Liver (tissue), 9 donors: ENCODE data around the gene SLC52A1. TPM values are rescaled to one million over a fixed set of nuclear protein-coding genes. Genes with fewer than 3 reads are reported as not detected.

Experiments used
- DNase-seq: peaks from one replicate; pipeline ENCODE4 v3.0.0-alpha.2; 2017; ENCODE audit warnings: low spot score
- H3K27ac ChIP-seq, 2 donors: one replicate each; pipeline ENCODE4 v1.7.0; 2013; ENCODE audit warnings: inconsistent platforms in 2 of 2, low read length in 2 of 2, control low read depth in 1 of 2, low read depth in 1 of 2, mild to moderate bottlenecking in 1 of 2
- H3K27me3 ChIP-seq, 4 donors: one replicate each; pipeline versions ENCODE4 v1.6.1 to v1.7.0; 2013; ENCODE audit warnings: low read length in 3 of 4, inconsistent platforms in 1 of 4, mild to moderate bottlenecking in 1 of 4, moderate library complexity in 1 of 4; ENCODE audit not compliant: control insufficient read depth in 4 of 4, insufficient read depth in 4 of 4
- H3K36me3 ChIP-seq, 4 donors: one replicate each; pipeline versions ENCODE4 v1.6.1 to v1.7.0; 2013; ENCODE audit warnings: low read length in 3 of 4, mild to moderate bottlenecking in 3 of 4, low read depth in 1 of 4, moderate library complexity in 1 of 4; ENCODE audit not compliant: control insufficient read depth in 4 of 4, insufficient read depth in 3 of 4
- H3K4me1 ChIP-seq, 4 donors: one replicate each; pipeline versions ENCODE4 v1.6.1 to v1.7.0; 2013; ENCODE audit warnings: low read length in 3 of 4, mild to moderate bottlenecking in 3 of 4, moderate library complexity in 1 of 4; ENCODE audit not compliant: control insufficient read depth in 4 of 4, insufficient read depth in 4 of 4
- H3K4me3 ChIP-seq, 3 donors: one replicate each; pipeline versions ENCODE4 v1.6.1 to v1.7.0; 2013; ENCODE audit warnings: low read length in 3 of 3, control low read depth in 1 of 3, low read depth in 1 of 3, mild to moderate bottlenecking in 1 of 3
- H3K9ac ChIP-seq, 2 donors: one replicate each; pipeline ENCODE4 v1.7.0; 2013; ENCODE audit warnings: low read length in 2 of 2, mild to moderate bottlenecking in 2 of 2, moderate library complexity in 2 of 2, control low read depth in 1 of 2, low read depth in 1 of 2
- H3K9me3 ChIP-seq, 4 donors: one replicate each; pipeline versions ENCODE4 v1.6.1 to v1.7.0; 2013; ENCODE audit warnings: low read length in 3 of 4; ENCODE audit not compliant: control insufficient read depth in 4 of 4
- ATF3 ChIP-seq: IDR thresholded peaks from 2 replicates; pipeline ENCODE4 v1.6.1; 2016; ENCODE audit warnings: antibody characterized with exemption
- CTCF ChIP-seq: fragments of 150-350 bp; IDR thresholded peaks from 2 replicates; pipeline ENCODE4 v1.5.1; 2017; ENCODE audit warnings: improper control_type of control experiment, low read depth, low read length; ENCODE audit not compliant: missing input control
- FOXA1 ChIP-seq: IDR thresholded peaks from 2 replicates; pipeline ENCODE4 v1.6.1; 2016; ENCODE audit warnings: antibody characterized with exemption
- FOXA2 ChIP-seq: IDR thresholded peaks from 2 replicates; pipeline ENCODE4 v1.6.1; 2016; ENCODE audit warnings: antibody characterized with exemption
- GABPA ChIP-seq, 2 donors: IDR thresholded peaks in 1 of 2; conservative IDR thresholded peaks in 1 of 2; 2 replicates each; pipeline ENCODE4 v1.6.1; 2016; ENCODE audit warnings: antibody characterized with exemption in 2 of 2, mild to moderate bottlenecking in 1 of 2, moderate library complexity in 1 of 2
- HNF4A ChIP-seq, 2 donors: conservative IDR thresholded peaks; 2 replicates each; pipeline ENCODE4 v1.6.1; 2016; ENCODE audit warnings: antibody characterized with exemption in 2 of 2, mild to moderate bottlenecking in 2 of 2
- HNF4G ChIP-seq: IDR thresholded peaks from 2 replicates; pipeline ENCODE4 v1.6.1; 2016; ENCODE audit warnings: antibody characterized with exemption
- JUND ChIP-seq, 2 donors: IDR thresholded peaks; 2 replicates each; pipeline ENCODE4 v1.6.1; 2016; ENCODE audit warnings: antibody characterized with exemption in 2 of 2
- MAX ChIP-seq: IDR thresholded peaks from 2 replicates; pipeline ENCODE4 v1.6.1; 2016; ENCODE audit warnings: antibody characterized with exemption
- NR2F2 ChIP-seq: IDR thresholded peaks from 2 replicates; pipeline ENCODE4 v1.6.1; 2016; ENCODE audit warnings: antibody characterized with exemption
- RAD21 ChIP-seq, 2 donors: IDR thresholded peaks; 2 replicates each; pipeline ENCODE4 v1.6.1; 2016; ENCODE audit warnings: antibody characterized with exemption in 2 of 2, mild to moderate bottlenecking in 2 of 2
- REST ChIP-seq: IDR thresholded peaks from 2 replicates; pipeline ENCODE4 v1.6.1; 2016; ENCODE audit warnings: antibody characterized with exemption, mild to moderate bottlenecking
- RXRA ChIP-seq, 2 donors: IDR thresholded peaks; 2 replicates each; pipeline ENCODE4 v1.6.1; 2017 to 2018; ENCODE audit warnings: antibody characterized with exemption in 2 of 2, mild to moderate bottlenecking in 1 of 2
- SP1 ChIP-seq: IDR thresholded peaks from 2 replicates; pipeline ENCODE4 v1.6.1; 2018; ENCODE audit warnings: antibody characterized with exemption, mild to moderate bottlenecking
- TAF1 ChIP-seq: conservative IDR thresholded peaks from 2 replicates; pipeline ENCODE4 v1.6.1; 2016; ENCODE audit warnings: antibody characterized with exemption, mild to moderate bottlenecking
- YY1 ChIP-seq: IDR thresholded peaks from 2 replicates; pipeline ENCODE4 v1.6.1; 2016; ENCODE audit warnings: antibody characterized with exemption, mild to moderate bottlenecking
- ZBTB33 ChIP-seq: IDR thresholded peaks from 2 replicates; pipeline ENCODE4 v1.6.1; 2016; ENCODE audit warnings: antibody characterized with exemption
- WGBS: extraction: QIAGEN DNeasy Blood & Tissue Kit; methylation state at CpG from one replicate; pipeline ENCODE4 v1.1.7; 2013; 5-methylcytosine and 5-hydroxymethylcytosine counted together
- polyA plus RNA-seq, 2 donors: library from polyadenylated mRNA; stranded (reverse) in 1 of 2; unstranded in 1 of 2; fragments of 200-250 nt in 1 of 2; fragments of >200 nt in 1 of 2; fragmentation: Nextera tagmentation in 1 of 2; extraction: Ambion mirVana in 1 of 2; gene quantifications; one replicate each; pipeline versions ENCODE4 v1.2.1 to v1.2.3, GENCODE V29; 2013 to 2015
- total RNA-seq, 2 donors: library from RNA; depleted of rRNA; stranded (reverse); fragments of >200 nt; gene quantifications; one replicate each; pipeline ENCODE4 v1.2.3, GENCODE V29; 2014
- donor health status: healthy.
- donor health status: healthy.
- donor health status: healthy.
- donor health status: healthy.
- donor health status: healthy.

SLC52A1 gene
- total RNA-seq (under 1 TPM in 1 of 2 donors, not detected in 1; 0.28 TPM), polyA plus RNA-seq (under 1 TPM; 0.08 to 0.11 TPM)

- Histone ChIP-seq H3K27me3 (no peaks in the 10 kb centered on the region), H3K27ac (no peak within 1 kb of the TSS), H3K9me3 (no peaks in the 10 kb centered on the region), H3K9ac (no peak within 1 kb of the TSS), H3K4me1 (peaks cover 0 to 4% (median 0%) of the 10 kb centered on the region in 4 donors), H3K36me3 (no peaks in the 10 kb centered on the region), H3K4me3 (peak within 1 kb of the TSS in 1 of 3 donors; percentile 17)
- WGBS, result 16% methylated on average over 24 of the region's 24 CpGs
- no peak for DNase-seq
- TF ChIP-seq JUND (IDR thresholded peaks at IDR 0.05) (no peak), TAF1 (no peak), FOXA2 (no peak), YY1 (no peak), MAX (no peak), HNF4A (conservative IDR thresholded peaks at IDR 0.05) (no peak), RAD21 (IDR thresholded peaks at IDR 0.05) (no peak), NR2F2 (no peak), REST (no peak), HNF4G (no peak), FOXA1 (no peak), RXRA (IDR thresholded peaks at IDR 0.05) (no peak), CTCF (no peak), ATF3 (no peak), ZBTB33 (no peak)
These were observed at the start of gene SLC52A1 for GRCh38 chr17:5035315-5035714. SLC52A1 (minus strand) TSS chr17:5035426; CDS start chr17:5034606, 820 bp downstream.

- no peak overlapping the region for H3K9ac ChIP-seq
- WGBS, result 89% methylated on average over 3 of the region's 3 CpGs
- H3K36me3 ChIP-seq, result no peaks in the 10 kb centered on the region
- no peak overlapping the region for H3K27ac ChIP-seq
- DNase-seq, result no peak
- peaks cover 0 to 5% (median 0%) of the 10 kb centered on the region in 4 donors for H3K4me1 ChIP-seq
- H3K9me3 ChIP-seq, result peaks cover 0 to 22% (median 6%) of the 10 kb centered on the region in 4 donors
- H3K4me3 ChIP-seq, result no peak overlapping the region
- H3K27me3 ChIP-seq, result no peaks in the 10 kb centered on the region
- TF ChIP-seq REST, result no peak
- TF ChIP-seq FOXA1, result no peak
- TF ChIP-seq MAX, result no peak
- no peak for TF ChIP-seq ZBTB33
- no peak for TF ChIP-seq ATF3
- no peak for TF ChIP-seq GABPA (IDR thresholded peaks at IDR 0.05 in 1 of 2, conservative IDR thresholded peaks at IDR 0.05 in 1 of 2)
- TF ChIP-seq SP1, result no peak
- TF ChIP-seq NR2F2, result no peak
These were observed 45.4 kb upstream of the SLC52A1 start for GRCh38 chr17:5080591-5080990.
